ENCODE data around the gene GPR78. TPM values are rescaled to one million over a fixed set of nuclear protein-coding genes. Genes with fewer than 3 reads are reported as not detected.

The GPR78 gene
- total RNA-seq = not detected
- long read RNA-seq = 0 reads

GRCh38 chr4:8580321-8581093, at the start of gene GPR78:
Gene GPR78 (plus strand): TSS chr4:8580392. CDS start chr4:8580983, 591 bp downstream.
- DNase-seq (peak; percentile 68), ATAC-seq (ENCODE audit: poor library complexity) (peak; percentile 91)
- intact Hi-C loops (cut with DNase I) = no loop called here

GRCh38 chr4:8532245-8532781, 47.9 kb upstream of the GPR78 start:
- no peak for DNase-seq
- intact Hi-C loops (cut with DNase I) = no loop called here

GRCh38 chr4:8533274-8533865, 46.8 kb upstream of the GPR78 start:
- no peak for ATAC-seq (ENCODE audit: poor library complexity)
- intact Hi-C loops (cut with DNase I) = no loop called here
- no peak for DNase-seq

More at GRCh38 chr4:8532245-8532781, 47.9 kb upstream of the GPR78 start:
- ATAC-seq (ENCODE audit: poor library complexity) = no peak

GRCh38 chr4:8534129-8534528, 46.1 kb upstream of the GPR78 start:
- no peak for ATAC-seq (ENCODE audit: poor library complexity)
- DNase-seq = no peak
- intact Hi-C loops (cut with DNase I) = no loop called here

- no peak for ATAC-seq (ENCODE audit: poor library complexity)
- no peak for DNase-seq
- intact Hi-C loops (cut with DNase I) = no loop called here
These were observed 45.6 kb upstream of the GPR78 start for GRCh38 chr4:8534611-8535010.

- intact Hi-C loops (cut with DNase I) = no loop called here
- ATAC-seq (ENCODE audit: poor library complexity) (no peak), DNase-seq (no peak)
These were observed 43.7 kb upstream of the GPR78 start for GRCh38 chr4:8536467-8536866.

- ATAC-seq (ENCODE audit: poor library complexity) = peak; percentile 65
- DNase-seq = no peak
- intact Hi-C loops (cut with DNase I) = no loop called here
These were observed 43.1 kb upstream of the GPR78 start for GRCh38 chr4:8537041-8537461.

- DNase-seq = no peak
These were observed 42.0 kb upstream of the GPR78 start for GRCh38 chr4:8538076-8538702.

GRCh38 chr4:8538703-8539567, 41.3 kb upstream of the GPR78 start:
- DNase-seq = no peak
- ATAC-seq (ENCODE audit: poor library complexity) = no peak
- intact Hi-C loops (cut with DNase I) = no loop called here

More at GRCh38 chr4:8538076-8538702, 42.0 kb upstream of the GPR78 start:
- ATAC-seq (ENCODE audit: poor library complexity) = no peak
- intact Hi-C loops (cut with DNase I) = no loop called here

- ATAC-seq (ENCODE audit: poor library complexity) (no peak), DNase-seq (no peak)
- intact Hi-C loops (cut with DNase I) = no loop called here
These were observed 40.5 kb upstream of the GPR78 start for GRCh38 chr4:8539661-8540060.

GRCh38 chr4:8540072-8540471, 40.1 kb upstream of the GPR78 start:
- DNase-seq (no peak), ATAC-seq (ENCODE audit: poor library complexity) (no peak)
- intact Hi-C loops (cut with DNase I) = no loop called here

- DNase-seq = no peak
- intact Hi-C loops (cut with DNase I) = no loop called here
- no peak for ATAC-seq (ENCODE audit: poor library complexity)
These were observed 39.6 kb upstream of the GPR78 start for GRCh38 chr4:8540586-8540985.

- DNase-seq = no peak
- intact Hi-C loops (cut with DNase I) = no loop called here
- no peak for ATAC-seq (ENCODE audit: poor library complexity)
These were observed 39.2 kb upstream of the GPR78 start for GRCh38 chr4:8540991-8541390.

GRCh38 chr4:8541981-8542715, 38.0 kb upstream of the GPR78 start:
- intact Hi-C loops (cut with DNase I) = no loop called here
- no peak for ATAC-seq (ENCODE audit: poor library complexity)
- no peak for DNase-seq

GRCh38 chr4:8542776-8543525, 37.2 kb upstream of the GPR78 start:
- intact Hi-C loops (cut with DNase I) = no loop called here
- DNase-seq (no peak), ATAC-seq (ENCODE audit: poor library complexity) (no peak)

GRCh38 chr4:8543623-8544022, 36.6 kb upstream of the GPR78 start:
- intact Hi-C loops (cut with DNase I) = no loop called here
- ATAC-seq (ENCODE audit: poor library complexity) (no peak), DNase-seq (no peak)

- intact Hi-C loops (cut with DNase I) = no loop called here
- DNase-seq = no peak
- no peak for ATAC-seq (ENCODE audit: poor library complexity)
These were observed 35.9 kb upstream of the GPR78 start for GRCh38 chr4:8544282-8544681.
